GM21367 (cell line): ENCODE data around the gene NCS1.

Source experiments
- ATAC-seq: cut with Tn5 transposase; IDR thresholded peaks from one replicate; pipeline ENCODE4 v1.9.1; 2021; ENCODE audit not compliant: unreplicated experiment

NCS1 gene

DNA sequence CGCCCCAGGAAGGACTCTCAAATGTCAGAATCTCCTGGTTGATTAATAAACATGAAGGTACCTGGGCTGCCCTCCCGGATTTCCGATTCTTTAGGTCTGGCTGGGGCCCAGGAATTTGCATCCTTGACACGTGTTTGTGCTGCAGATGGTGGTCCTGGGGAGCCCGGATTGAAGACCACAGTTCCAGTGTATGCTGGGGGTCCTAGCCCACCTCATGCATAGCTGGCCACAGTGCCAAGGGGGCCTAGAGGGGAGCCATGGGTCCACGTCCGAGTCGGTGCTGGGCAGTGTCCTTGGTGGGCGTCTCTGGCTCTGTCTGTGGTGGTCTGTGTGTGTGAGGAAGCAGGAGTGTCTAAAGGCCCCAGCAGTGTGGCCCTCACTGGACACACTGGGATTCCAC is 3.2 kb downstream of the NCS1 start:
- no peak for ATAC-seq

DNA sequence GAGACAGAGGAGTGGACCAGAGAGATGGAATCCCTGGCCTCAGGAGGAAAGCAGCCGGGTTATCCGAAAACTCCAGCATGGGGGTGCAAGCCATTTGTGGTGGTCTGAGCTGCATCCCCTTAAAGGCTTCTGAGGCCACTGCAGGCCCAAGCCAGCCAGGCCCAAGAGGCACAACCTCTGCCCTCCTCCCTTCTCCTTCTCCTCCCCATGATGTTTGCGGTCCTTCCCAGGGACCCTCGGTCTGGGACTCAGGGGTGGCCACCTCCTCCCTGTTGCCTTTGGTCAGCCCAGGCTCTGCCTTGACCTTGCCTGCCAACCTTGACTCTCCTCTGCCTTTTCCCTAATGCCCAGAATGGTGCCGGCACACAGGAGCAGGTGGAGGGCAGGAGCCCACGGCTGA is 4.6 kb downstream of the NCS1 start:
- ATAC-seq: no peak

- no peak for ATAC-seq
Observed at GRCh38 chr9:130177898-130178805, 5.9 kb downstream of the NCS1 start.

GRCh38 chr9:130179331-130179907 is 7.2 kb downstream of the NCS1 start:
- no peak for ATAC-seq

DNA sequence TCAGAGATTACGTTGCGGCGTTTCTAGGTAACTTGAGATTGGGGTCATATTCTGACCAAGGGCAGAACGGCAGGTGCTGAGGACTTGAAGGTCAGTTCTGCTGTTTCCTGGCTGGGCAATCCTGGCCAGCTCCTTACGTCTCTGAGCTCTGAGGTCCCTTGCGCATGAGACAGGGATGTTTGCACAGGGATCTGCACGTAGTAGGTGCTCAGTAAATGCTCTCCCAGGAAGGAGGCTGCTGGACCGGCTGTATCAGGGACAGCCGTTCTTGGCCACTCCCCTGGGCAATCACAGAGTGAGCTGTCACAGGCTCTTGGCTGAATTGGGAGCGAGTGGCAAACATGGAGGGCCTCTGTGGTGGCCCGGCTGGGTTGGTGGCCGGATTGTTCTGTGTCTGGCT is 8.3 kb downstream of the NCS1 start:
- no peak for ATAC-seq

DNA sequence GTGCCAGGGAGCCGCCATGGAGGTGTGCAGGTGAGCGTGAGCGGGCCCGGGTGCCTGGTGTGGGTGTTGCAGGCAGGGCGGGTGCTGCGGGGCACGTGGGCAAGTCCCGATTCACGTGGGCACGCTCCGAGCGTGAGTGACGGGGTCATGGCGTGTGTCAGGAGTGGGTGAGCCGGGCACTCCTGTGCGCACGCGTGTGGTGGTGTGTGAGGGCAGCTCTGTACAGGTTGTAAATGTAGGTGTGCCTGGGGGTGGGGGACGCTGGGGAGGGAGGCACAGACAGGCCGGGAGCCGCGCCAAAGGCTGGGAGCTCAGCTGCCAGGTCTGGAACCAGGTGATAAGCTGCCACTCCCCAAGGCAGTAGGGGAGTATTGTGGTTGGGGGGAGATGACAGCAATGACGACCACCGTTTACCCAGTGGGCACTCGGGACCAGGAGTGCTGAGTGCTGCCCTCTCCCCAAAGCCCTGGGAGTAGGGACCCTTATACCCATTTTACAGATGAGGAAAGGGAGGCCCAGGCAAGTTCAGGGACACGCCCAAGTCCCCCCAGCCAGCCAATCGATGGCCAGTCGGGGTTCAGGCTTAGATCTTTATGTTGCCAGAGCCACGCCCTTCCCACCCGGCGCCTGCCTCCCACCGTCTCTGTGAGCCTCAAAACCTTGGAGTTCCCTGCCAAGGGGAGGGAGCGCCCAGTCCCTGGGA is 9.6 kb downstream of the NCS1 start:
- no peak for ATAC-seq

DNA sequence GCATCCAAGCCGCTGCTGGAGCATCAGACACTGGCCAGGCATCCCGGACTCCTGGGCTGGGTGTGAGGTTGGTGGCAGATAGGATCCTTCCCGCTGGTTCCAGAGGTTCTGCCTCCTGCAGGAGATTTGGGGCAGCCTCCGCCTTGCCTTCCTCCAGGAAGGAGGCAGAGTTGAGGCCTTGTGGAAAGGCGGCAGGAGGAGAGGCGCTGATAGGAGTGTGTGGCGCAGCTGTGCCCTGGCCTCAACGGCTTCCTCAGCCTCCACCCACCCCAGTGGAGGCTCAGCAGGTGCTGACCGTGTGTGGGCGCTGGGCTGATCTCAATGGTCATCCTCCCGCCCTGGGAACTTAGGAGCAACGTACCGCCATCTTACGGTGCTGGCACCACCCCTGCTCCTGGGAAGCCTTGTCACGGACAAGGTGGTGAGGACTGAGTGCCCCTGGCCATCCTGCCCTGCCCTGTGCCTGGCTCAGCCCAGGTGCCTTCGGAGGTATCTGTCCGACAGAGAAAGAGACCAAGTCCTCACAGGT is 10.2 kb downstream of the NCS1 start:
- ATAC-seq: no peak

- no peak for ATAC-seq
Observed at GRCh38 chr9:130183133-130183762, 11.0 kb downstream of the NCS1 start.

- no peak for ATAC-seq
Observed at GRCh38 chr9:130185017-130185416, 12.8 kb downstream of the NCS1 start.

GRCh38 chr9:130185490-130186031 is 13.4 kb downstream of the NCS1 start:
- no peak for ATAC-seq

DNA sequence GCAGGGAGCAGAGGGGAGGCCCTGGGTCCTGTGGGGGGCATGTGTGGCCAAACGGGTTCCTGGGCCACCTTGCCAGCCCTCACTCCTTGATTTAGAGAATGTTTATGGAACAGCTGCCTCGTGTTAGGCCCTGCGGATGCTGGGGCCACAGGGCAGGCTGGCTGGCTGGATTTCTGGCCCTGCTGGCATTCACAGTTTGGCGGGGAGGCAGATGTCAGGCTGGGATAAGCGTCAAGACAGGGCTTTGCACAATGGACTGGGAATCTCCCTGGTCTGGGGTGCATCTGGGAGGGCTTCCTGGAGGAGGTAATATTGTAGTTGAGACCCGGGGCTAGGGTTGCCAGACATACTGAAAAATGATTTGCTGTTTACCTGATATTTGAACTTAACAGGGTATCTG is 13.8 kb downstream of the NCS1 start:
- ATAC-seq: no peak

GRCh38 chr9:130186839-130187522 is 14.8 kb downstream of the NCS1 start:
- ATAC-seq: no peak

DNA sequence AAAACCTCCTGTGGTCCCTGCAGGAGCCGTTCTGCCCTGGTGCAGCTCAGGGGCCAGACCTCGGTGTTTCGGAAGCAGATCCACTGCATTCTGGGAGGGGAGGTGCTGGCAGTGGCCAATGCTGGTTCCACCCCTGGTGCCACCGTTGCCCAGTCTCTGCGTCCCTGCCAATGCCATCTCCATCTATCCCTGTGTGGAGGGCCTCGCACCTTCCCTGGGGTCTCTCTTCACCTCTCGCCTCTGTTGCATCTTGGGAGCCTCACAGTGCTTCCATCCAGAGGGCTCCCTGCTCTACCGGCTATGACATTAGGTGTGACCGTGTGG is 15.3 kb downstream of the NCS1 start:
- no peak for ATAC-seq

GRCh38 chr9:130188860-130189481 is 16.8 kb downstream of the NCS1 start:
- ATAC-seq: no peak

DNA sequence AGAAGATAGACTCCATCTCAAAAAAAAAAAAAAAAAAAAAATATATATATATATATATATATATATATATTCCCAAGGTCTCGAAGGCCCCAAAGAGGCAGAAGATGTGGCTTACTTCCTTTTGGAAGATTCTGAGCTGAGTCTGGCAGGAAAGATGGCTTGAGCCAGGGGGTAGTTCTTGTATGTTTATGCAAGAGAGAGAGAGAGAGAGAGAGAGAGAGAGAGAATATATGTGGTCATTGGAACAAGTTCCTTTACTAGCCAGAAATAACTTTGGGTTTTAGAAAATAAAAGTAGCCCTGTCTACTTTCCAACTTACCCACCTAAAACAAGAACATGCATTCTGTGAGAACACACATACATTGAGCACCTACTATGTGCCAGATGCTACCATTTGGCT is 17.6 kb downstream of the NCS1 start:
- no peak for ATAC-seq

- no peak for ATAC-seq
Observed at GRCh38 chr9:130191068-130191748, 19.0 kb downstream of the NCS1 start.

DNA sequence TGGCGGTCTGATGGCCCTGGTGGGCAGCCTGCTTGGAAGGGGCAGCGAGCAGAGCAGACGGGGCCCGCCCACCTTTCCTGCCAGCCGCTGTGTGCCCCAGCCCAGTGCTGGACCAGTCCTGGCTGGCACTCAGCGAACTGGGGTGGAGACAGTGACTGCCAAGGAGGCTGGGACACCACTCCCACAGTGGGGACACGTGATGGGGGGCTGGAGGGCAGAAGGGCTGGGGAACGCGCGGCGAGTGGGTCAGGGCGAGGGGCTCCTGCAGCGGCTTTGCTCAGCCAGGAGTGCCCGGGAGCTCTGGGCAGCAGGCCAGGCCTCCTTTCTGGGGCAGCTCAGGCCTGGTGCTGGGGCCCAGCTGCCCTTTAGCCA is 19.5 kb downstream of the NCS1 start:
- no peak for ATAC-seq

GRCh38 chr9:130192382-130192999 is 20.3 kb downstream of the NCS1 start:
- ATAC-seq: no peak

DNA sequence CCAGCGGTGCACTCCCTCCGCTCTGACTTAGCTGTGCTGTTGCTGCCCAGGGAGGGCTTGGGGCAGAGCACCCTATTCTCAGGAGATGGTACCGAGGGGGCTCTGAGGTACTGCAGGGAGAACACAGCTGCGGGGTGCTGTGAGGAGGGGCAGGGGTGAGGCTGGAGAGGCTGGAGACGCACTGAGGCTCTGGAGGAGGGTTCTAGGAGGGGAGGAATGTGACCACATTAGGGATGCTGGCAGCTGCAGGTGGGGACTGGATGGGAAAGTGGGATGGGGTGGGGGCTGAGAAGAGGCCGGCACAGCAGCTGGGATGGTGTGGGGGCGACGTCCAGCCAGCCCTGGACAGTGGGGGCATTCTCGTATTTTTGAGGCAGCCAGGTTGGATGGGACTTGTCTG is 20.9 kb downstream of the NCS1 start:
- no peak for ATAC-seq
